Calu3 (cell line): ENCODE results near the gene USB1. TPM values are rescaled to one million over a fixed set of nuclear protein-coding genes. Genes with fewer than 3 reads are reported as not detected.

ENCODE experiments used
- BruUV-seq: library from RNA; stranded (reverse); fragments of 400-500 nt; replicated peaks from 2 replicates; lab custom pipeline; 2021; lab: Mats Ljungman, UMichigan
- CTCF ChIA-PET: fragments of 300-600 bp; sonication (Branson Sonifier 250); formaldehyde crosslinking; loops from one replicate; lab custom pipeline; 2022; ENCODE audit warnings: antibody characterized with exemption; lab: Charles Lee
- DNase-seq: peaks from one replicate; pipeline ENCODE4 v3.0.0; 2022
- H3K27ac Mint-ChIP-seq: one replicate; pipeline ENCODE4 v1.8.0; 2022; ENCODE audit warnings: mixed read lengths; ENCODE audit not compliant: unreplicated experiment
- H3K27me3 Mint-ChIP-seq: one replicate; pipeline ENCODE4 v1.8.0; 2022; ENCODE audit warnings: mixed read lengths; ENCODE audit not compliant: unreplicated experiment
- H3K36me3 Mint-ChIP-seq: one replicate; pipeline ENCODE4 v1.8.0; 2022; ENCODE audit warnings: mild to moderate bottlenecking, moderate library complexity, mixed read lengths; ENCODE audit not compliant: insufficient read depth, unreplicated experiment
- H3K4me1 Mint-ChIP-seq: one replicate; pipeline ENCODE4 v1.8.0; 2022; ENCODE audit warnings: mild to moderate bottlenecking, low read depth, mixed read lengths; ENCODE audit not compliant: unreplicated experiment
- H3K4me3 Mint-ChIP-seq: one replicate; pipeline ENCODE4 v1.8.0; 2022; ENCODE audit warnings: mild to moderate bottlenecking, low read depth, moderate library complexity, mixed read lengths; ENCODE audit not compliant: unreplicated experiment
- H3K9me3 Mint-ChIP-seq: one replicate; pipeline ENCODE4 v1.8.0; 2022; ENCODE audit warnings: low read depth, mixed read lengths; ENCODE audit not compliant: unreplicated experiment
- CTCF ChIP-seq: fragments of 200-600 bp; IDR thresholded peaks from one replicate; pipeline ENCODE4 v1.8.0; 2022; ENCODE audit warnings: antibody characterized with exemption; ENCODE audit not compliant: unreplicated experiment
- intact Hi-C: fragments of 100-400 bp; cut with micrococcal nuclease; formaldehyde crosslinking; loops from one replicate; pipeline ENCODE4 v1.10.0; 2022; ENCODE audit not compliant: unreplicated experiment
- total RNA-seq: library from RNA; stranded (reverse); gene quantifications from 2 replicates; pipeline ENCODE4 v1.2.3, GENCODE V29; 2022

Gene USB1
- total RNA-seq, 1 experiment from 2014 or later = 59.3 TPM

GRCh38 chr16:58043571-58044155, 42.5 kb downstream of the USB1 start:
- Mint-ChIP-seq H3K4me1 (no peaks in the 10 kb centered on the region), H3K9me3 (no peaks in the 10 kb centered on the region), H3K27me3 (no peaks in the 10 kb centered on the region), H3K36me3 (peaks cover 7% of the 10 kb centered on the region), H3K27ac (no peak overlapping the region), H3K4me3 (no peak overlapping the region)
- BruUV-seq = no TSS peak
- intact Hi-C loops = no loop called here
- CTCF ChIA-PET = interaction anchor here (0.6 kb wide), 1 partner anchor 19 kb away, joined by 4 read pairs; no protein-coding TSS in a partner anchor
- no peak for TF ChIP-seq CTCF
- DNase-seq = no peak

DNA sequence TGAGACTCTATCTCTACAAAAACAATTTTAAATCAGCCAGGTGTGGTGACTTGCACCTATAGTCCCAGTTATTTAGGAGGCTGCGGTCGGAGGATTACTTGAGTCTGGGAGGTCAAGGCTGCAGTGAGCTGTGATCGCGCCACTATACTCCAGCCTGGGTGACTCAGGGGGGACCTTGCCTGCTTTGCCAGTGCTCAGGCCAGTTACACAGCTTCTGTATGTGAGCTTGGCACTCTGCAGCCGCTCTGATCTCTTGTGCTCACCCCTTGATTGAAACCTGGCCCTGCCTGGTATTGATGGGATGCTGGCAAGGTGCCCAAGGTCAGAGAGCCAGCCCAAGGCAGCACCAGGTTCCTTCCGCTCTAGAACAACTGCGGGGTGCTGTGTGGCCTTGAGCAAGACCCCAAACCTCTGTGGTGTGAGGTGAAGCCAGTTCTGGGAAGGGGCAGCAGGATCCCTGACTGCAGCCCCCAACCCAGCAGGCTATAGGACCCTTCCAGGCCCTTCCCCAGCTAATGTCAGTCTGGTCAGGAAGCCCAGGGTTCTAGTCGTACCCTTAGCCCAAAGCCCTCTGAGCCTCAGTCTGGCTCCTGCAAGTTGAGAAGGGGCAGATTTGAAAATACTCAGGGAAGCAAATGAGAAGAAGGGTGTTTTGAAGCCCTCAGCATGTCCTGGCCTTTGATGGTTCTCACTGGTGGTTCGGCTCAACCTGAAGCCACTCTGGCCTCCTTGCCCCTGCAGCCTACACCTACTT, 43.2 kb downstream of the USB1 start:
- CTCF ChIA-PET = interaction anchor here (0.6 kb wide), 1 partner anchor 20 kb away, joined by 4 read pairs; no protein-coding TSS in a partner anchor
- intact Hi-C loops = no loop called here
- Mint-ChIP-seq H3K27me3 (no peaks in the 10 kb centered on the region), H3K9me3 (no peaks in the 10 kb centered on the region), H3K4me1 (no peaks in the 10 kb centered on the region), H3K36me3 (peaks cover 6% of the 10 kb centered on the region), H3K27ac (no peak overlapping the region), H3K4me3 (no peak overlapping the region)
- no peak for DNase-seq
- TF ChIP-seq CTCF = no peak
- no TSS peak for BruUV-seq

GRCh38 chr16:58045096-58045495, 43.9 kb downstream of the USB1 start:
- Mint-ChIP-seq H3K27me3 (no peaks in the 10 kb centered on the region), H3K4me1 (no peaks in the 10 kb centered on the region), H3K9me3 (no peaks in the 10 kb centered on the region), H3K4me3 (no peak overlapping the region), H3K27ac (no peak overlapping the region), H3K36me3 (peaks cover 6% of the 10 kb centered on the region)
- CTCF ChIA-PET = no interaction called here
- TF ChIP-seq CTCF = no peak
- DNase-seq = no peak
- intact Hi-C loops = no loop called here
- BruUV-seq = no TSS peak

GRCh38 chr16:58046054-58046881, 45.1 kb downstream of the USB1 start:
- H3K27me3 Mint-ChIP-seq = no peaks in the 10 kb centered on the region
- intact Hi-C loops = no loop called here
- CTCF ChIA-PET = no interaction called here
- H3K4me3 Mint-ChIP-seq = no peak overlapping the region
- no peak for DNase-seq
- TF ChIP-seq CTCF = no peak
- H3K36me3 Mint-ChIP-seq = peaks cover 6% of the 10 kb centered on the region
- no TSS peak for BruUV-seq
- no peaks in the 10 kb centered on the region for H3K4me1 Mint-ChIP-seq
- no peak overlapping the region for H3K27ac Mint-ChIP-seq
- no peaks in the 10 kb centered on the region for H3K9me3 Mint-ChIP-seq
